Caco-2 (cell line): ENCODE data around the gene CNIH3. TPM values are rescaled to one million over a fixed set of nuclear protein-coding genes. Genes with fewer than 3 reads are reported as not detected.

ENCODE experiments used
- BruUV-seq: library from RNA; stranded (reverse); fragments of 400-500 nt; replicated peaks from 2 replicates; lab custom pipeline; 2021; lab: Mats Ljungman, UMichigan
- CTCF ChIA-PET: fragments of 300-600 bp; sonication (Branson Sonifier 250); formaldehyde crosslinking; loops from one replicate; lab custom pipeline; 2022; ENCODE audit warnings: antibody characterized with exemption; lab: Charles Lee
- POLR2A ChIA-PET: fragments of 300-600 bp; sonication (Branson Sonifier 250); formaldehyde crosslinking; loops from one replicate; lab custom pipeline; 2022; ENCODE audit warnings: antibody characterized with exemption; lab: Charles Lee
- DNase-seq, 2 experiments: peaks; one replicate each; pipeline versions ENCODE4 v3.0.0 to v3.0.0-alpha.2; 2020 to 2022
- H3K27me3 ChIP-seq: replicated peaks from 2 replicates; pipeline ENCODE4 v1.6.0; 2011; ENCODE audit warnings: low read length; ENCODE audit not compliant: control insufficient read depth, insufficient read depth
- H3K36me3 ChIP-seq: 2 replicates; pipeline ENCODE4 v1.5.1; 2011; ENCODE audit warnings: low read length; ENCODE audit not compliant: control insufficient read depth, insufficient read depth
- H3K4me1 ChIP-seq: fragments of 250-450 bp; sonication (Bioruptor Pico); 2 replicates; pipeline ENCODE4 v1.5.1; 2020; ENCODE audit warnings: mild to moderate bottlenecking
- H3K4me3 ChIP-seq: 2 replicates; pipeline ENCODE4 v1.5.1; 2011; ENCODE audit warnings: low read depth, mild to moderate bottlenecking, control low read depth, low read length
- H3K9me3 ChIP-seq: fragments of 250-450 bp; sonication (Bioruptor Pico); 2 replicates; pipeline ENCODE4 v1.5.1; 2020; ENCODE audit warnings: mild to moderate bottlenecking, moderate library complexity
- H3K27ac Mint-ChIP-seq: one replicate; pipeline ENCODE4 v1.8.0; 2022; ENCODE audit warnings: mixed read lengths; ENCODE audit not compliant: unreplicated experiment
- H3K27me3 Mint-ChIP-seq: one replicate; pipeline ENCODE4 v1.8.0; 2022; ENCODE audit warnings: mixed read lengths; ENCODE audit not compliant: insufficient read depth, unreplicated experiment
- H3K36me3 Mint-ChIP-seq: one replicate; pipeline ENCODE4 v1.8.0; 2022; ENCODE audit warnings: mild to moderate bottlenecking, mixed read lengths; ENCODE audit not compliant: insufficient read depth, unreplicated experiment
- H3K4me1 Mint-ChIP-seq: one replicate; pipeline ENCODE4 v1.8.0; 2022; ENCODE audit warnings: low read depth, mixed read lengths; ENCODE audit not compliant: unreplicated experiment
- H3K4me3 Mint-ChIP-seq: one replicate; pipeline ENCODE4 v1.8.0; 2022; ENCODE audit warnings: mild to moderate bottlenecking, moderate library complexity, mixed read lengths; ENCODE audit not compliant: unreplicated experiment
- H3K9me3 Mint-ChIP-seq: one replicate; pipeline ENCODE4 v1.8.0; 2022; ENCODE audit warnings: mixed read lengths; ENCODE audit not compliant: unreplicated experiment
- intact Hi-C: fragments of 100-400 bp; cut with micrococcal nuclease; formaldehyde crosslinking; loops from one replicate; pipeline ENCODE4 v1.10.0; 2022; ENCODE audit not compliant: unreplicated experiment
- total RNA-seq: library from RNA; stranded (reverse); gene quantifications from 2 replicates; pipeline ENCODE4 v1.2.3, GENCODE V29; 2022
- TF ChIP-seq, protein P1 (sequence below), 2 experiments: fragments of 200-600 bp in 1 of 2; IDR thresholded peaks; 1 replicate in 1 of 2; 2 replicates in 1 of 2; pipeline versions ENCODE4 v1.5.1 to v1.8.0; 2011 to 2022; ENCODE audit warnings: antibody characterized with exemption in 1 of 2, control low read depth in 1 of 2, inconsistent platforms in 1 of 2, low read depth in 1 of 2, low read length in 1 of 2, mild to moderate bottlenecking in 1 of 2, moderate library complexity in 1 of 2; ENCODE audit not compliant: insufficient read depth in 1 of 2, severe bottlenecking in 1 of 2, unreplicated experiment in 1 of 2

CNIH3 gene
- total RNA-seq, 1 experiment from 2014 or later, result 2.2 TPM

- no TSS peak for BruUV-seq
- H3K36me3 Mint-ChIP-seq, result no peaks in the 10 kb centered on the region
- Histone ChIP-seq H3K27me3 (no peaks in the 10 kb centered on the region), H3K4me1 (no peaks in the 10 kb centered on the region), H3K4me3 (no peak overlapping the region), H3K36me3 (no peaks in the 10 kb centered on the region), H3K9me3 (no peaks in the 10 kb centered on the region)
- no peak overlapping the region for H3K4me3 Mint-ChIP-seq
- no peak overlapping the region for H3K27ac Mint-ChIP-seq
- intact Hi-C loops, result no loop called here
- peaks cover 3% of the 10 kb centered on the region for H3K27me3 Mint-ChIP-seq
- H3K4me1 Mint-ChIP-seq, result no peaks in the 10 kb centered on the region
- ChIA-PET POLR2A (no interaction called here), CTCF (interaction anchor here (0.6 to 1.6 kb wide), 4 partner anchors 51 to 261 kb away, joined by 3 to 20 read pairs (median 6); no protein-coding TSS in a partner anchor)
- TF ChIP-seq, protein P1, sequence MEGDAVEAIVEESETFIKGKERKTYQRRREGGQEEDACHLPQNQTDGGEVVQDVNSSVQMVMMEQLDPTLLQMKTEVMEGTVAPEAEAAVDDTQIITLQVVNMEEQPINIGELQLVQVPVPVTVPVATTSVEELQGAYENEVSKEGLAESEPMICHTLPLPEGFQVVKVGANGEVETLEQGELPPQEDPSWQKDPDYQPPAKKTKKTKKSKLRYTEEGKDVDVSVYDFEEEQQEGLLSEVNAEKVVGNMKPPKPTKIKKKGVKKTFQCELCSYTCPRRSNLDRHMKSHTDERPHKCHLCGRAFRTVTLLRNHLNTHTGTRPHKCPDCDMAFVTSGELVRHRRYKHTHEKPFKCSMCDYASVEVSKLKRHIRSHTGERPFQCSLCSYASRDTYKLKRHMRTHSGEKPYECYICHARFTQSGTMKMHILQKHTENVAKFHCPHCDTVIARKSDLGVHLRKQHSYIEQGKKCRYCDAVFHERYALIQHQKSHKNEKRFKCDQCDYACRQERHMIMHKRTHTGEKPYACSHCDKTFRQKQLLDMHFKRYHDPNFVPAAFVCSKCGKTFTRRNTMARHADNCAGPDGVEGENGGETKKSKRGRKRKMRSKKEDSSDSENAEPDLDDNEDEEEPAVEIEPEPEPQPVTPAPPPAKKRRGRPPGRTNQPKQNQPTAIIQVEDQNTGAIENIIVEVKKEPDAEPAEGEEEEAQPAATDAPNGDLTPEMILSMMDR (IDR thresholded peaks at IDR 0.05; ENCODE audit: insufficient read depth in 1 of 2, low read depth in 1 of 2, low read length in 1 of 2, severe bottlenecking in 1 of 2, unreplicated experiment in 1 of 2), result peak in 1 of 2 experiments; percentile 26
- peak in 1 of 2 experiments; percentile 8 for DNase-seq
- H3K9me3 Mint-ChIP-seq, result no peaks in the 10 kb centered on the region
Measured at GRCh38 chr1:224700918-224701531, 84.9 kb downstream of the CNIH3 start.

DNA sequence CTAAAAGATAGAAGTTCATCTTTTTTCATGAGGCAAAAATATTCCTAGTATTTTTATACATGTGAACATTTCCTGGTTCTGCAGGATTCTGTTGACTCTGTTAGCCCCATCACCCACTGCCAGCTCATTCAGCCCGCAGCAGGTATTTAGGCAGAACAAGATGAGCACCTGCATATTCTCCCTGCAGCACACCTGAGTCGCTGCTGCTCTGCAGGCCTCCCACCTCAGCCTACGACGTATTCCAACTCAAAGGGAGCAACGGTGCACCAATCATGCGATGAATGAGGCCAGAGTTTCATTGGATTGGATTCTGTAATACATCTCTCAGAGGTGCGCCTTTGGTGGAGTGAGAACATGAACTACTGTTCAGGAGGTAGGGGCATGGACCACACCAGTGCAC lies 87.6 kb downstream of the CNIH3 start:
- Histone ChIP-seq H3K9me3 (no peaks in the 10 kb centered on the region), H3K4me1 (no peaks in the 10 kb centered on the region), H3K4me3 (no peak overlapping the region), H3K36me3 (no peaks in the 10 kb centered on the region), H3K27me3 (no peaks in the 10 kb centered on the region; the same call in 1 of the 2 replicates)
- POLR2A ChIA-PET, result no interaction called here
- peaks cover 12% of the 10 kb centered on the region for H3K27me3 Mint-ChIP-seq
- intact Hi-C loops, result no loop called here
- CTCF ChIA-PET, result no interaction called here
- BruUV-seq, result no TSS peak
- H3K4me1 Mint-ChIP-seq, result no peaks in the 10 kb centered on the region
- no peak overlapping the region for H3K4me3 Mint-ChIP-seq
- no peak overlapping the region for H3K27ac Mint-ChIP-seq
- H3K9me3 Mint-ChIP-seq, result no peaks in the 10 kb centered on the region
- no peak for DNase-seq
- TF ChIP-seq, protein P1 (IDR thresholded peaks at IDR 0.05; ENCODE audit: insufficient read depth in 1 of 2, low read depth in 1 of 2, low read length in 1 of 2, severe bottlenecking in 1 of 2, unreplicated experiment in 1 of 2), result no peak
- no peaks in the 10 kb centered on the region for H3K36me3 Mint-ChIP-seq

DNA sequence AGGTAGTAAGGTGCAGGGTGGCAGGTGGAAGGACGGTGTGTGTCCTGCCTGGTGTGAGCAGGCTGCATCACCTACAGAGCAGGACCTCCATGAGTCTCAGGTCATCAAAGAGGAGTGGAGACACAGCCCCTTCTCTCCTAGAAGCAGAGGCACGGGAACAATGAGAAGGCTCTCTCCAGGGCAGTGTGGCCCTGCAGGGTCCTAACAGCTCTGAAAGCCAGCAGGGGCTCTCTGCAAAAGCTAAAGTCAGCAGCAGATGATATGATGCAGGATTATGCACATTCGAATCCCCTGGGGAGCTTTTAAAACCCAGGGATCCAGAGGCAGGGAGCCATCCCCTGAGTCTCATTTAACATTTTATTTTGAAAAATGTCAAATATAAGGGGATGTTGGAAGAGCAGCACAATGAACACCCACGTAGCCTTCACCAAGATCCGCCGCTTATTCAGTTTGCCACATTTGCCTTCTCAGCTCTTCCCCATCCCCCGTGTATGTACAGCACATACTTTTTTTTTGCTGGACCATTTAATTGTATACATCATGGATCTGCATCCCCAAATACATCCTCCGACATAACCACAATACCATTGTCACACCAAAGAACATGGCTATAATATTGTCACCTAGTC lies 88.1 kb downstream of the CNIH3 start:
- DNase-seq, result no peak
- Mint-ChIP-seq H3K36me3 (no peaks in the 10 kb centered on the region), H3K27me3 (peaks cover 14% of the 10 kb centered on the region), H3K4me1 (no peaks in the 10 kb centered on the region), H3K4me3 (no peak overlapping the region), H3K9me3 (no peaks in the 10 kb centered on the region), H3K27ac (no peak overlapping the region)
- H3K36me3 ChIP-seq, result no peaks in the 10 kb centered on the region
- POLR2A ChIA-PET, result no interaction called here
- H3K27me3 ChIP-seq, result no peaks in the 10 kb centered on the region; the same call in 1 of the 2 replicates
- H3K9me3 ChIP-seq, result no peaks in the 10 kb centered on the region
- TF ChIP-seq, protein P1 (IDR thresholded peaks at IDR 0.05; ENCODE audit: insufficient read depth in 1 of 2, low read depth in 1 of 2, low read length in 1 of 2, severe bottlenecking in 1 of 2, unreplicated experiment in 1 of 2), result no peak
- intact Hi-C loops, result no loop called here
- H3K4me3 ChIP-seq, result no peak overlapping the region
- BruUV-seq, result no TSS peak
- CTCF ChIA-PET, result no interaction called here
- no peaks in the 10 kb centered on the region for H3K4me1 ChIP-seq
